Neuron (in vitro differentiated cells): Measurements from ENCODE around the gene PKNOX1.
"Not testable (repeated sequence)": the region's sequence is repeated elsewhere in the genome, so short reads cannot be mapped to it uniquely, and the experiment has no call there.

Source experiments
- H2AFZ ChIP-seq: one replicate; pipeline ENCODE4 v1.6.1; 2013; ENCODE audit warnings: low read depth, mild to moderate bottlenecking, inconsistent platforms, low read length, moderate library complexity
- H3K27me3 ChIP-seq: one replicate; pipeline ENCODE4 v1.6.1; 2013; ENCODE audit warnings: low read length; ENCODE audit not compliant: insufficient read depth
- H3K36me3 ChIP-seq: one replicate; pipeline ENCODE4 v1.6.1; 2013; ENCODE audit warnings: low read length; ENCODE audit not compliant: insufficient read depth
- H3K4me1 ChIP-seq: one replicate; pipeline ENCODE4 v1.6.1; 2013; ENCODE audit warnings: low read length; ENCODE audit not compliant: insufficient read depth
- H3K4me3 ChIP-seq: 2 replicates; pipeline ENCODE4 v1.5.1; 2013; ENCODE audit warnings: mild to moderate bottlenecking, low read length, moderate library complexity
- H3K9me3 ChIP-seq: one replicate; pipeline ENCODE4 v1.6.1; 2013; ENCODE audit warnings: low read length

Gene PKNOX1

DNA sequence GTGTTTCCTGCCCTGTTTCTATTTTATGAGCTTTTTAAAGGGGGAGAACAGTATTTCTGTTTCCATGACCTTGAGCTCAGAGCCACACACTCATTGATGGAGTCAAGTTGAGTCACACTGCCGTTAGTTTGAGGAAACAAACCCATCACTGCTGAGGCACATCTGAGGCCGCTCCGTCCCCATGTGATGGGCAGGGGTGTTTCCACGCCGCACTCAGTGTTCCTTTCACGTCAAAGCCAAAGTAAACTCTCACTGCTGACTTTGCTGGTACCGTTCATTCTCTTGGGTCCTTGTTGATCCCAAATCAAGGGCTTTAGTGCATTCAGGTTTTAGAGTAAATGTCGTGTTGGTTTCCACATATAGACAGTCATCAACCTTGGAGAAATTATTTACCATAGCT lies 48.8 kb downstream of the PKNOX1 start:
- no peak overlapping the region for H2AFZ ChIP-seq
- H3K36me3 ChIP-seq = peaks cover 42% of the 10 kb centered on the region
- H3K9me3 ChIP-seq = no peaks in the 10 kb centered on the region

DNA sequence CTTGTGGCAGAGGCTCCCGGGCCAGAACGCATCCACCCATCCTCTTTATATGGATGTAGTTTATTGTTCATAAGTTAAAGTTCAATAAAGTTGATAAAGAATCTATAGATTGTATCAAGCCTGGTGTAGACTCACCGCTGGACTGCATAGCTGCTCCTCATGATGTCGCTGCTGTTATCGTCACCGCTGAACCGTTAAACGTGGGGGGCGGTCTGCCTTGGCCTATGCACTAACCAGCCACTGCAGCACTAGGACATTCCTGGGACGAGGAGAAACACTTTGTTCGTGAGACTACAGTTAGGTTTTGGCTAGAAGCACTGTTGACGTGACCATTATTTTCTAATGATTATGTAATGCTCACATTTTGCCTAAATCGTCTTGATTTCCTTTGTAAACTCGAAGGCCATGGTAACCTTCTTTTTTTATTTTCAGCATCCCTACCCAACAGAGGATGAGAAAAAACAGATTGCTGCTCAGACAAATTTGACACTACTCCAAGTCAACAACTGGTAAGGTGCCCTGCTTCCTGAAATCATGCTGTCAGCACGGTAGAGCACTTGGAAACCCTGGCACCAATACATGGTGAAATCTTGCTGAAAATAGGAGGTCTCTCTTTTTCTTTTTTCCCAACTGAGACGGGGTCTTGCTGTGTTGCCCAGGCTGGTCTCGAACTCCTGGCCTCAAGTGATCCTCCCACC lies 50.2 kb downstream of the PKNOX1 start:
- Histone ChIP-seq H2AFZ (no peak overlapping the region), H3K4me1 (peaks cover 6% of the 10 kb centered on the region), H3K27me3 (no peaks in the 10 kb centered on the region), H3K4me3 (no peak overlapping the region), H3K9me3 (no peaks in the 10 kb centered on the region), H3K36me3 (peaks cover 49% of the 10 kb centered on the region)

More for the DNA sequence above, 48.8 kb downstream of the PKNOX1 start:
- Histone ChIP-seq H3K4me3 (no peak overlapping the region), H3K4me1 (peaks cover 6% of the 10 kb centered on the region), H3K27me3 (no peaks in the 10 kb centered on the region)

DNA sequence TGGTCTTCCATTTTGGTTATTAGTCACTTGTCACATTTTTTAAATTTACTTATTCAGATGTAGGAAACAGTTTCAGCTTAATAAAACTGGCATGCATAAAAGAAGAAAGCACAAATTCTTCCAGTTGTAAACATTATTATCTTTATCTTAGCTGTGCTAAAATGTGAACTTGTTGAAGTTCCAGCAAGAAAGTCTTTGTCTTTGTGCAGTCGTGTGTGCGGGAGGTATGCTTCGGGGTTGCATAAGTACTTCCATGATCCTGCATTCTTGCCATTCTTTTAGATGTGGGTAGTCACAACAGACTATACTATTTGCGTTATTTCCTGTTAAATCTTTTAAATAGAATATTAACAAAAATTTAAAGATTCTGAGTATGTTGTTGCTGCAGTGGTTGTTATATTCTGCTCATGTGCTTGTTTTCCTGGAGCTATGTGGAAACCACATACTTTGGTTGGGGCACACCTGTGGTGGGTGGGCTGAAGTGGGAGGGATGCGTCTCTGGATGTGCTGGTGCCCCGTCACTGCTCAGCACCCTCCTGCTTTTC lies 51.3 kb downstream of the PKNOX1 start:
- no peaks in the 10 kb centered on the region for H3K9me3 ChIP-seq
- H3K27me3 ChIP-seq = no peaks in the 10 kb centered on the region
- H3K36me3 ChIP-seq = peaks cover 54% of the 10 kb centered on the region
- no peak overlapping the region for H2AFZ ChIP-seq
- H3K4me1 ChIP-seq = peaks cover 6% of the 10 kb centered on the region
- no peak overlapping the region for H3K4me3 ChIP-seq

DNA sequence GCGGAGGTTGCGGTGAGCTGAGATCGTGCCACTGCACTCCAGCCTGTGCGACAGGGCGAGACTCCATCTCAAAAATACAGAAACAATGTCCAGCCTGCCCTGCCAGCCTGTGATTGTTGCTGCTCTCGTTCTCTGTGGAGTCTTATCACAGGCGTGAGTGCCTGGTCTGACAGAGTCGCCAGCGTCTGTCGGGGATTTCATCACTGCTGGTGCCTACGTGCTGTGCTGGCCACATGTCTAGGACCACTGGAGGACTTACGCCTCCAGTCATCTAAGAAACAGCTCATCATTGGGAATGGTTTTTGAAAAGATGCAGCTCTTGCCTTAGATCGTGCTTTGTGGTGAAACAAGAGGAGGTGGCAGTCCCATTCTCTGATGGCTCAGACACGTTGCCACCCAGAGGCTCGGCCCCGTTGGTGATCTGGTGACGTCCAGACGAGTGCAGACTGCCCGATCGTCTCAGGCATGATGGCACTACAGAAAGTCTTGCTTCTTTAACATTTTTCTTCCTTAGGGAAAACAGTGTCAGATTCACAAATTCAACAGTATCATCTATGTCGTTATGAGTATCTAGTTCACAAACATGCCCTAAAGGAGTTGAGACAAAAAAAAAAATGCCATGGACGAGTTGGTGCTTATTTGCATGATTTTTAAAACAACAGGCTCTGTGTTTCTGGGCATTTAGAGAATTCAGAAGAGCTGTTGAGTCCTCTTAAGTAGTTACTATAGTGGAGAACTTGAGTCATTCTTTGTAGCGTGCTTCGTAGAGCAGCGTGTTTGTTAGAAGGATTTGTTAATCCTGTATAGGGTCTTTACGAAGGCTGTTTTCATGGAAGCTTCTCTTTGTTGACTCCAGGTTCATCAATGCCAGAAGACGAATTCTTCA lies 53.7 kb downstream of the PKNOX1 start:
- H3K27me3 ChIP-seq = no peaks in the 10 kb centered on the region
- no peak overlapping the region for H2AFZ ChIP-seq
- no peak overlapping the region for H3K4me3 ChIP-seq
- H3K4me1 ChIP-seq = peaks cover 8% of the 10 kb centered on the region
- H3K36me3 ChIP-seq = peaks cover 59% of the 10 kb centered on the region
- H3K9me3 ChIP-seq = no peaks in the 10 kb centered on the region

GRCh38 chr21:43029785-43030184 lies 55.4 kb downstream of the PKNOX1 start:
- H3K27me3 ChIP-seq = no peaks in the 10 kb centered on the region
- H3K36me3 ChIP-seq = peaks cover 51% of the 10 kb centered on the region
- H3K4me3 ChIP-seq = no peak overlapping the region
- H3K9me3 ChIP-seq = no peaks in the 10 kb centered on the region
- no peak overlapping the region for H2AFZ ChIP-seq
- peaks cover 10% of the 10 kb centered on the region for H3K4me1 ChIP-seq

GRCh38 chr21:43031121-43031619 lies 56.8 kb downstream of the PKNOX1 start:
- no peak overlapping the region for H3K4me3 ChIP-seq
- H3K4me1 ChIP-seq = peaks cover 4% of the 10 kb centered on the region
- no peaks in the 10 kb centered on the region for H3K9me3 ChIP-seq
- no peak overlapping the region for H2AFZ ChIP-seq
- H3K36me3 ChIP-seq = peaks cover 47% of the 10 kb centered on the region
- H3K27me3 ChIP-seq = no peaks in the 10 kb centered on the region

DNA sequence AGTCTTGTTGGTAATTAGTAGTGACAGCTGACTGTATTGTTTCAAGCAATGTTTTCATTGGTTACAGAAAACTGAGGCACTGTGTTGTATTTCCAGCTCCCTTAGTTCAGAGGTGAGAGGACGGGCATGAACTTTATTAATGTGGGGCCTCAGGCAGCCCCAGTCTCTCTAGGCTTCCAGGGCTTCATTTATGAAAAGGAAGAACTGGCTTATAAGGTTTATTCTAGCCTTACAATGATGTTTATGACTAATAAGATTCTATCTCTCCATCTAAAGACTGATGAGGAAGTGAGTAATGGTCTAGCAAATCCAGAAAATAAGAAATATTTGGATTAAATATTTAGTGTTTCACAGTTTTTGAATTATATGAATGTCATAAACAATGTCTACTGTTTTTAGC lies 59.7 kb downstream of the PKNOX1 start:
- Histone ChIP-seq H3K27me3 (no peaks in the 10 kb centered on the region), H3K36me3 (peaks cover 30% of the 10 kb centered on the region), H3K4me3 (no peak overlapping the region), H2AFZ (no peak overlapping the region), H3K9me3 (no peaks in the 10 kb centered on the region), H3K4me1 (peaks cover 4% of the 10 kb centered on the region)

DNA sequence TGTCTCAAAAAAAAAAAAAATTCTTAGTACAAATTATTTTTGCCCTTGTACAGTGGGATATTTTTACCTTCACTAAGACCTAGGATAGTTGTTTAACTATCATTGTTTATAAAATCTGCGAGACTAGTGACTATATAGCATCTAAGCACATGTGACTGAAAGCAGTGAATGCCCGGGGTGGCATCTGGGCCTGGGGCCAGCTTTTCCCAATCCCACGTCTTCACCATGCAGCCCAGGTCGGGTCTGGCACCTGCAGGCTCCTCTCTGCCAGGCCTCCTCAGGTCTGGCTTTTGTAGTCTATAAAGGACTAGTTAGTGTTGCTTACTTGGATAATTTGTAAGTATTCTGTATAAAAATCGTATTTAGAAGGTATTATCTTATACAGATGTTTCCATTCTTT lies 60.5 kb downstream of the PKNOX1 start:
- no peaks in the 10 kb centered on the region for H3K9me3 ChIP-seq
- peaks cover 4% of the 10 kb centered on the region for H3K4me1 ChIP-seq
- H3K4me3 ChIP-seq = no peak overlapping the region
- no peaks in the 10 kb centered on the region for H3K27me3 ChIP-seq
- H2AFZ ChIP-seq = no peak overlapping the region
- H3K36me3 ChIP-seq = peaks cover 27% of the 10 kb centered on the region

- not testable (repeated sequence) for H2AFZ ChIP-seq, H3K9me3 ChIP-seq
Observed at GRCh38 chr21:43036889-43037288, 62.5 kb downstream of the PKNOX1 start.

GRCh38 chr21:43037918-43038658 lies 63.7 kb downstream of the PKNOX1 start:
- H3K4me1 ChIP-seq, H3K4me3 ChIP-seq, H3K27me3 ChIP-seq, H2AFZ ChIP-seq, H3K36me3 ChIP-seq, H3K9me3 ChIP-seq: not testable (repeated sequence)

More at GRCh38 chr21:43036889-43037288, 62.5 kb downstream of the PKNOX1 start:
- H3K4me1 ChIP-seq, H3K4me3 ChIP-seq, H3K27me3 ChIP-seq: not testable (repeated sequence)
- peaks cover 11% of the 10 kb centered on the region for H3K36me3 ChIP-seq

DNA sequence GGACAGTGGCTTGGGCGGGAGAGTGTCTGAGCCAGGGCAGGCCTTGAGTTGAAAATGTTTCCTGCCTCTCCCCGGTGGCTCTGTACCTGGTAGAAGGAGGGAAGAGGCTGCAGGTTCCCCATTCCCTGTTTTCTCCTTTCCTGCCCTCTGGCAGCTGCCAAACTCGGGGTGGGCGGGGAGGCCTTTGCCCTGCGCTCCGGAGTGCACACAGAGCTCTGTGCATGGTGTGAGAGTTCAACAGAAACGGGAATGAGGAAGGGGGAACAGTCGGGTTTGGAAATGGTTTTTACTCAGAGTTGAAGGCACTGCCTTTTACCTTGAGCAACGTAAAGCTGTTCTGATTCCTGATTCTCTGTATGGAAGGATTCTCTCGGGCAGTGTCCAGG lies 64.3 kb downstream of the PKNOX1 start:
- not testable (repeated sequence) for H3K4me3 ChIP-seq, H3K36me3 ChIP-seq, H3K27me3 ChIP-seq, H2AFZ ChIP-seq, H3K4me1 ChIP-seq, H3K9me3 ChIP-seq

DNA sequence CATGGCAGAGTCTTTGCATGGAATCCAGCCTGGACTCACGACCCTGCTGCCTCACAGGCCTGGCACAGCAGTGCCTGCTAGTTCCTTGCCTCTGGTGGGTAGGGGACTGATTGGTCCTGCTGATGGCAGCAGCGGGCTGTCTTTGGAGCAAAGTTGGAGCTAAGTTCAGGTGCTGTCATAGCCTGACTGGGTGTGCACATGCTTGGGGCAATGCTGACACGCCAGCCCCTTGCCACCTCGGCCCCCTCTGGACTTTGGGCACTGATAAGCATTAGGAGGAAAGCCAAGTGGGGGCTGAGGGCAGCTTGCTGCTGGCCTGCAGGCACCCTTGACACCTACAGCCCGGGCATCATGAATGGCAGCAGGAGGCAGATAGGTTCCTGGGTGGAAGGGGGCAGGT lies 67.8 kb downstream of the PKNOX1 start:
- H3K4me1 ChIP-seq, H2AFZ ChIP-seq, H3K36me3 ChIP-seq, H3K9me3 ChIP-seq, H3K4me3 ChIP-seq, H3K27me3 ChIP-seq: not testable (repeated sequence)

- H3K36me3 ChIP-seq, H2AFZ ChIP-seq, H3K9me3 ChIP-seq, H3K27me3 ChIP-seq, H3K4me3 ChIP-seq, H3K4me1 ChIP-seq: not testable (repeated sequence)
Observed at GRCh38 chr21:43043291-43043690, 68.9 kb downstream of the PKNOX1 start.
